Measurements from ENCODE around the gene SLC2A4RG. TPM values are rescaled to one million over a fixed set of nuclear protein-coding genes. Genes with fewer than 3 reads are reported as not detected.

The SLC2A4RG gene
- total RNA-seq, 1 experiment from 2014 or later = 121 TPM

GRCh38 chr20:63693083-63693732, 46.4 kb upstream of the SLC2A4RG start:
- Histone ChIP-seq H3K27me3 (ENCODE audit: insufficient read depth, low read length) (no peaks in the 10 kb centered on the region), H3K27ac (ENCODE audit: low read depth, low read length) (no peak overlapping the region; the same call in 1 of the 2 replicates), H3K4me3 (replicated peaks in 1 of 2; ENCODE audit: low read depth in 1 of 2, low read length in 2 of 2) (no peak overlapping the region), H3K79me2 (ENCODE audit: insufficient read depth, low read length) (peaks cover 10% of the 10 kb centered on the region; the same call in 1 of the 2 replicates), H3K9ac (ENCODE audit: low read length) (no peak overlapping the region), H3K9me2 (ENCODE audit: insufficient read depth) (no peaks in the 10 kb centered on the region), H3K4me1 (ENCODE audit: control insufficient read depth in 1 of 2, insufficient read depth in 2 of 2, low read length in 2 of 2) (peaks cover 28 to 65% of the 10 kb centered on the region in 2 experiments; a peak in 3 of 4 replicates), H3K9me3 (ENCODE audit: control insufficient read depth in 1 of 2, insufficient read depth in 1 of 2, low read depth in 1 of 2, low read length in 2 of 2) (no peaks in the 10 kb centered on the region), H2AFZ (ENCODE audit: low read depth, low read length, poor library complexity, severe bottlenecking) (no peak overlapping the region), H3K4me2 (ENCODE audit: low read length) (no peak overlapping the region), H4K20me1 (ENCODE audit: insufficient read depth) (no peaks in the 10 kb centered on the region), H3K36me3 (ENCODE audit: control insufficient read depth in 1 of 2, insufficient read depth in 2 of 2, low read length in 2 of 2) (peaks cover 0 to 8% of the 10 kb centered on the region in 2 experiments; a peak in 1 of 4 replicates)
- intact Hi-C loops (cut with micrococcal nuclease) = no loop called here
- RAD21 ChIA-PET (ENCODE audit: low non-redundant PET in 1 of 2, low total read pairs in 2 of 2, uncharacterized antibody in 2 of 2, unreplicated experiment in 2 of 2) = no interaction called here
- POLR2A ChIA-PET = no interaction called here
- DNase-seq (ENCODE audit: low read depth, low spot score) = no peak
- no peak for ATAC-seq
- no TSS peak for BruUV-seq (replicated peaks)
- TF ChIP-seq, protein P1, sequence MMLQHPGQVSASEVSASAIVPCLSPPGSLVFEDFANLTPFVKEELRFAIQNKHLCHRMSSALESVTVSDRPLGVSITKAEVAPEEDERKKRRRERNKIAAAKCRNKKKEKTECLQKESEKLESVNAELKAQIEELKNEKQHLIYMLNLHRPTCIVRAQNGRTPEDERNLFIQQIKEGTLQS (IDR thresholded peaks at IDR 0.05) = no peak
- TF ChIP-seq EZH2 (IDR thresholded peaks at IDR 0.05) = no peak
- TF ChIP-seq ELF1 (IDR thresholded peaks at IDR 0.05; ENCODE audit: borderline replicate concordance, low read depth) = no peak
- no peak for TF ChIP-seq RAD21 (IDR thresholded peaks at IDR 0.05; ENCODE audit: low read depth)
- no peak for TF ChIP-seq POLR2AphosphoS5 (IDR thresholded peaks at IDR 0.05; ENCODE audit: low read depth, low read length)
- TF ChIP-seq POLR2A (IDR thresholded peaks at IDR 0.05; ENCODE audit: borderline replicate concordance, extremely low read depth, insufficient read depth, insufficient read length) = no peak
- no peak for TF ChIP-seq SRF (IDR thresholded peaks at IDR 0.05; ENCODE audit: low read depth)
- no peak for TF ChIP-seq SP1 (IDR thresholded peaks at IDR 0.05; ENCODE audit: low read depth)
- no peak for TF ChIP-seq TCF7L2 (IDR thresholded peaks at IDR 0.05; ENCODE audit: borderline replicate concordance, extremely low read depth, insufficient read depth, insufficient read length)
- no peak for TF ChIP-seq ZNF274 (IDR thresholded peaks at IDR 0.05; ENCODE audit: low read depth, low read length)
- no peak for TF ChIP-seq ZFX (IDR thresholded peaks at IDR 0.05)
- TF ChIP-seq CBX3 (IDR thresholded peaks at IDR 0.05; ENCODE audit: low read depth) = no peak
- TF ChIP-seq, protein P2, sequence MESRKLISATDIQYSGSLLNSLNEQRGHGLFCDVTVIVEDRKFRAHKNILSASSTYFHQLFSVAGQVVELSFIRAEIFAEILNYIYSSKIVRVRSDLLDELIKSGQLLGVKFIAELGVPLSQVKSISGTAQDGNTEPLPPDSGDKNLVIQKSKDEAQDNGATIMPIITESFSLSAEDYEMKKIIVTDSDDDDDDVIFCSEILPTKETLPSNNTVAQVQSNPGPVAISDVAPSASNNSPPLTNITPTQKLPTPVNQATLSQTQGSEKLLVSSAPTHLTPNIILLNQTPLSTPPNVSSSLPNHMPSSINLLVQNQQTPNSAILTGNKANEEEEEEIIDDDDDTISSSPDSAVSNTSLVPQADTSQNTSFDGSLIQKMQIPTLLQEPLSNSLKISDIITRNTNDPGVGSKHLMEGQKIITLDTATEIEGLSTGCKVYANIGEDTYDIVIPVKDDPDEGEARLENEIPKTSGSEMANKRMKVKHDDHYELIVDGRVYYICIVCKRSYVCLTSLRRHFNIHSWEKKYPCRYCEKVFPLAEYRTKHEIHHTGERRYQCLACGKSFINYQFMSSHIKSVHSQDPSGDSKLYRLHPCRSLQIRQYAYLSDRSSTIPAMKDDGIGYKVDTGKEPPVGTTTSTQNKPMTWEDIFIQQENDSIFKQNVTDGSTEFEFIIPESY (IDR thresholded peaks at IDR 0.05; ENCODE audit: extremely low read depth, insufficient replicate concordance, low read length) = no peak
- TF ChIP-seq SIN3A (IDR thresholded peaks at IDR 0.05; ENCODE audit: low read depth) = no peak
- TF ChIP-seq CEBPB (IDR thresholded peaks at IDR 0.05; ENCODE audit: low read depth) = no peak
- CTCF ChIA-PET = no interaction called here

Data from HCT116 (cell line).